GM21423 (cell line): Measurements from ENCODE around the gene CYP4F2.
"Not testable (repeated sequence)": the region's sequence is repeated elsewhere in the genome, so short reads cannot be mapped to it uniquely, and the experiment has no call there.

ENCODE experiments used
- ATAC-seq: cut with Tn5 transposase; IDR thresholded peaks from one replicate; pipeline ENCODE4 v1.9.1; 2021; ENCODE audit warnings: mild to moderate bottlenecking, moderate library complexity; ENCODE audit not compliant: unreplicated experiment

The CYP4F2 gene

DNA sequence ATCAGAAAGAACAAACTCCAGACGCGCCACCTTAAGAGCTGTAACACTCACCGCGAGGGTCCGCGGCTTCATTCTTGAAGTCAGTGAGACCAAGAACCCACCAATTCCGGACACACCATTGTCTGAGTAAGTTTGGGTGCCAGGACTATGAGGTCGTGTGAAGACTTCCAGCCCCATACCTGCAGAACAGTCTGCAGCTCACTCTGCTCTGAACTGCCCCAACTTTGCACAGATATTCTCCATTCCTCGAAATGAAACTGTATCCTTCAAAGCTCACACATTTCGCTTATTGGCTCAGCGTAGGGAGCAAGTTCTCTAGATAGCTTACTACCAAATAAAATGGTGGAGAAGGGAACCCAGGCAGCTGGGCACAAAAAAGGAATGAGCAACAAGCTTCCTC lies 2.6 kb upstream of the CYP4F2 start:
- ATAC-seq, result no peak

DNA sequence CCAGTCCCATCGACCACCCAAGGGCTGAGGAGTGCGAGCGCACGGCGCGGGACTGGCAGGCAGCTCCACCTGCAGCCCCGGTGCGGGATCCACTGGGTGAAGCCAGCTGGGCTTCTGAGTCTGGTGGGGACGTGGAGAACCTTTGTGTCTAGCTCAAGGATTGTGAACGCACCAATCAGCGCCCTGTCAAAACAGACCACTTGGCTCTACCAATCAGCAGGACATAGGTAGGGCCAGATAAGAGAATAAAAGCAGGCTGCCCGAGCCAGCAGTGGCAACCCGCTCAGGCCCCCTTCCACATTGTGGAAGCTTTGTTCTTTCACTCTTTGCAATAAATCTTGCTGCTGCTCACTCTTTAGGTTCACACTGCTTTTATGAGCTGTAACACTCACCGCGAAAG lies 2.2 kb upstream of the CYP4F2 start:
- ATAC-seq, result not testable (repeated sequence)

DNA sequence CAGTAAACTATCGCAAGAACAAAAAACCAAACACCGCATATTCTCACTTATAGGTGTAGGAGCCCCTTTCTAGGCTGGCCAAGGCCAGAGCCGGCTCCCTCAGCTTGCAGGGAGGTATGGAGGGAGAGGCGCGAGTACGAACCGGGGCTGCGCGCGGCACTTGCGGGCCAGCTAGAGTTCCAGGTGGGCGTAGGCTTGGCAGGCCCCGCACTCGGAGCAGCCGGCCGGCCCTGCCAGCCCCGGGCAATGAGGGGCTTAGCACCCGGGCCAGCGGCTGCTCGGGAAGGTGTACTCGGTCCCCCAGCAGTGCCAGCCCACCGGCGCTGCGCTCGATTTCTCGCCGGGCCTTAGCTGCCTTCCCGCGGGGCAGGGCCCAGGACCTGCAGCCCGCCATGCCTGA lies 1.7 kb upstream of the CYP4F2 start:
- ATAC-seq, result not testable (repeated sequence)

DNA sequence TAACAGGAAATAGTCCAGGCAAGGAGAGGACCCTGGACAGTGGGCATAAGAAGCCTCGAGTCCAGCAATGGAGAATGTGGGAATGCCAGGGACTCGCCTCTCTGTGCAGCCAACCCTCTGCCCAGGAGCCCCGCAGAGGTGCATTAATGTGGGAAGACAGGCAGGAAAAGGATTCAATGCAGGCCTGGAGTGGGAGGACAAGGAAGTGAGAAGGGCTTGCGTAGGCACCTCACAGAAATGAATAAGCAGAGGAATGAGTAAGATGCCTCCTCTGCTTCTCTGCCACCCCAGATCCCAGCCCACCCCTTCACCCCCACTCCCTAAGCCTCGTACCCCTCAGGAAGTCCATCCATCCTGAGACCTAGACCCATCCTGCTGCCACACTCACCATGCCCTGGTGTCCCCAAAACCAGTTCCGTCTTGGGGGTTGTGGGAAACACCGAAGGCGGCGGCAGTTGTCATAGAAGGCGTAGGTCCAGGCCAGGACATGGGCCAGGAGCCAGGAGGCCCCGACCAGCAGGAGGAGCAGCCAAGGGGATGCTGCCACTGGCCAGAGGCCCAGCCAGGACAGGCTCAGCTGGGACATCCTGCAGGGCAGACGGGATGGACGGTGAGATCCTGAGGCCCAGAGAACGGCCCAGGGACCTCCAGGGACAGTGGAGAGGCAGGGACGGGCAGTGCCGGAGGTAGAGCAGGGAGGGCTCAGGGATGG lies 692 bp downstream of the CYP4F2 start:
- no peak for ATAC-seq

DNA sequence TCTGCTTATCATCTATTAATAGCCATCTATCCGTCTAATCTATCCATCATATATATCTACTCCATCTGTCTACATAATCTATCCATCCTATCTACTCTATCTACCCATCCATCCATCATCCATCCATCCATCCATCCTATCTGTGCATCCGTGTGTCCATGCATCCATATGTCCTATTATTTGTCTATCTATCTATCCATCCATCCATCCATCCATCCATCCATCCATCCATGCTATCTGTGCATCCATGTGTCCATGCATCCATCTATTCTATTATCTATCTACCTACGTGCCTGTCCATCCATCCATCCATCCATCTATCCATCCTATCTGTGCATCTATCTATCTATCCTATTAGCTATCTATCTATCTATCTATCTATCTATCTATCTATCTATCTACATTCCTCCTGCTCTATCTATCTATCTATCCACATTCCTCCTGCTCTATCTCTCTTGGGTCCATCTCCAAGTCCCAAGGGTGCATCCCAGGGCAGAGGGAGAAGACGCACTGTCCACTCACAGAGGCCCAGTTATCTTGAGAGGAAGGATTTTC lies 1.9 kb downstream of the CYP4F2 start:
- no peak for ATAC-seq

DNA sequence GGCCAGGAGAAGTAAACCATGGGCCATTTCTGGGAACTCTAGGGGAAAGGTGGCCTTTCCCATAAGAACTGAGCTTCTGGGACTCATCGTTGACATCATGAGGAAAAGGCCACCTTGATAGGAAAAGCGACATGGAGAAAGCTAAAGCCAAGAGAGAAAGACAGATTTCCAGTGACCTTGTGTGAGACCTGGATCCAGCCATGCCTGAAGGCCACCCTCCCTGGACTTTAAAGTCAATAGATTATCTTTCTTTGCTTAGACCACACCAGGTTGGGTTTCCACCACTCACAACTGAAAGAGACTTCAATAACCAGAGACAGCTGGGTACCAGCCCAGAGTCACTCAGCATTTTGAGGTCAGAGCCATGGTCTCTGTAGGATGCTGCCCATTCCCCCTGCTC lies 3.5 kb downstream of the CYP4F2 start:
- ATAC-seq, result no peak

DNA sequence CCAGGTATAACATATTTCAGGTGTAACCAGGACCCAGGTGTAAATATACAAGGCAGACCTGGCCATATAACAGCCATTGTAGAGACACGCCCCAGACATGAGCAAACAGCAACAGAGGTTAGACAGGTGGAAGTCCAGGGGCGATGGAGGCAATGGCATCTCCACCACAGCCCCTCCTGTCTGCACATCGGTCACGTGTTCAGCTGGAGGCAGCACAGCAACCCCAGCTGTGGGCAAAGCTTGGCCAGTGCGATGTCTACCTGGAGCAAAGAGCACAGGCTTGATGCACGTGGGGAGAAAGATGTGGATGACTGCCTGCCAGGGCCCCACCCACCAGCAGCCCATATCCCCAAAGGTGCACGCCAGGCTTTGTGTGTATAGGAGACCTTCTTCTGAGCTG lies 4.4 kb downstream of the CYP4F2 start:
- no peak for ATAC-seq

DNA sequence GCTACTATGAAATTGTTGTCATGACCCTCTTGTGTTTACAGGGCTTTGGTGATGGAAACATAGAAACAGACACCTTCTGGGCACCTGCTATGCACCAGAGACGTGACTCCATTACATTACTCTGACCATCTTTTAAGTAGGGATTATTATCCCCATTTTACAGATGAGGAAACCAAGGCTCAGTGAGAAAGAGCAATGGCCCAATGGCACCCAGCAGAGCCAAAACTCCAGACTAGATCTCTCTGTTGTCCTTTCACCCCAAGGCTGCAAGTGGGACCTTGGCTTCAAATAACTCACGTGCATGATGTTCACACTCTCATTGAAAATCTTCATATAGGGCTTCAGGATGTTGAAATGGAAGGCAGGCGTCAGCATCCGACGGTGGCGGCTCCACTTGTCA lies 5.9 kb downstream of the CYP4F2 start:
- ATAC-seq, result no peak

DNA sequence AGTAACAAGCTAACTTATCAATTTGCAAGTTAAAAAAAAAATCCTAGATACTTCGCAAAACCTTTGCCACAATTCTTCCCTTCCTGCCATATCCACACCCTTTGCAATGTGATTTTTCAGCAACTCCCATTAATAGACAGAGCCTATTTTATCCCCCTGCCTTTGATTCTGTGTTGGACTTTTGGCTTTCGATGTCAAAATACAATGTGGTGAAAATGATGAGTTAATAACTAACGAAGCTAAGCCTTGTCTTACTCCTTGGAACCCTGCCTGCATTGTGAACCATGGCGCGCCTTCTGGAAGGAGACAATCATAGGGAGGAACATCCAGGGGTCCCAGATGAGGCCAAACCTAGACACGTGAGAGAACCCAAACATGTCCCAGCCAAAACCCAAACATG lies 6.4 kb downstream of the CYP4F2 start:
- no peak for ATAC-seq

DNA sequence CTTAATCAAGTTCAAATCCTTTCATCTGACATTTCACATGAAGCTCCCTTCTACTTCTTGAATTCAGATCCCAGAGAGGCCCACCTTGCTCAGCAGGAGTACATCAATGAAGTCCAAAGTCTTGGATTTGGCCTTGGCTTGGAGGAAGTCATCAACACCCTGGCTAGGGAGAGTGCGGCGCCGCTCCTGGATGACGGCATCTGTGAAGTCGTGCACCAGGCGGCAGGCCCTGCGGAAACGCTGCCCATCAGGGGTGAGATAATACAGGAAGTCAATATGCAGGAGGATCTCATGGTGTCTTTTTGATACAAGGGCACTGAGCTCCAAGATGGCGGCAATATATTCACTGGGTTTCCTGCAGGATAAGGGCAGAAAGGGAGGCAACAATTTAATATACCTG lies 8.5 kb downstream of the CYP4F2 start:
- not testable (repeated sequence) for ATAC-seq

DNA sequence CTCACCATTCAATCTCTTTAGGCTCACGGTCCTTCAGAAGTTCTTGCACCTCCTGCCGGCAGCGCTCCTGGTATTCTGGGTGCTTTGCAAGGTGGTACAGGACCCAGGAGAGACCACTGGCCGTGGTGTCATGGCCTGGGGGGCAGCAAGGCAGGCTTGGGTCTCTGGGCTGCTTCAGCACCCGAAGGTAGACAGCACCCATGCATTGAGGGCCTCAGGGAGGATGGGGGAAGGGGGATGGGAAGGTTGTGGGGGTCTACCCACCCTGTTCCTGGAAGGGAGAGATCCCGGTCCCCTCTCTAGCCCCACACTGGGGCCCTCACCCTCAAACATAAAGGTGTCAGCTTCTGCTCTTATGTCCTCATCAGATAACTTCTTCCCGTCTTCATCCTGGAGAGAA lies 12.0 kb downstream of the CYP4F2 start:
- ATAC-seq, result no peak

DNA sequence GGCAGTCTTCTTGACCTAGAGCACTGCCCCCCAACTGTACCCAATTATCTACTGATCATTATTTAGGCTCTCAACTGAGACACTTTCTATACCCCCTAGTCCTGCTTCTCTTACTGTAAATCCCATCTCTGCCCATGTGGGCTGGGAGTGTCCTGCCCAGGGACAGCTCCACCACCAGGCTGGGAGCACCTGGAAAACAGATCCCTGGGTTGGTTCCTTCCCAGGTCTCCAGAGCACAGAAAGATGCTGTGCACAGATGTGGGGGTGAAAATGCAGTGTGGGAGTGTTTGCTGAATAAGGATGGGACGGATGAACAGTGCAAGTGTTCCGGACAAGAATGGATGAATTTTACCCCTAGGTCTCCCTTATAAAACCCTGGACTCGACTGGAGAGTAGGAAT lies 12.7 kb downstream of the CYP4F2 start:
- ATAC-seq, result no peak

DNA sequence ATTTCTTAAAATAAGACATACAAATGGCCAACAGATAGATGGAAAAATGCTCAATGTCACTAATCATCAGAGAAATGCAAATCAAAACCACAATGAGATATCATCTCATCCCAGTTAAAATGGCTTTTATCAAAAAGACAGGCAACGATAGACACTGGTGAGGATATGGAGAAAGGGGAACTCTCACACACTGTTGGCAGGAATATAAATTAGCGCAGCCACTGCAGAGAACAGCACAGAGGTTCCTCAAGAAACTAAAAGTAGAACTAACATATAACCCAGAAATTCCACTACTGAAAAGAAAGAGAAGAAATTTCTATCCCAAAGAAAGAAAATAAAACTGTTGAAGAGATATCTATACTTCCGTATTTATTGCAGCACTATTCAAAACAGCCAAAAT lies 14.5 kb downstream of the CYP4F2 start:
- not testable (repeated sequence) for ATAC-seq

DNA sequence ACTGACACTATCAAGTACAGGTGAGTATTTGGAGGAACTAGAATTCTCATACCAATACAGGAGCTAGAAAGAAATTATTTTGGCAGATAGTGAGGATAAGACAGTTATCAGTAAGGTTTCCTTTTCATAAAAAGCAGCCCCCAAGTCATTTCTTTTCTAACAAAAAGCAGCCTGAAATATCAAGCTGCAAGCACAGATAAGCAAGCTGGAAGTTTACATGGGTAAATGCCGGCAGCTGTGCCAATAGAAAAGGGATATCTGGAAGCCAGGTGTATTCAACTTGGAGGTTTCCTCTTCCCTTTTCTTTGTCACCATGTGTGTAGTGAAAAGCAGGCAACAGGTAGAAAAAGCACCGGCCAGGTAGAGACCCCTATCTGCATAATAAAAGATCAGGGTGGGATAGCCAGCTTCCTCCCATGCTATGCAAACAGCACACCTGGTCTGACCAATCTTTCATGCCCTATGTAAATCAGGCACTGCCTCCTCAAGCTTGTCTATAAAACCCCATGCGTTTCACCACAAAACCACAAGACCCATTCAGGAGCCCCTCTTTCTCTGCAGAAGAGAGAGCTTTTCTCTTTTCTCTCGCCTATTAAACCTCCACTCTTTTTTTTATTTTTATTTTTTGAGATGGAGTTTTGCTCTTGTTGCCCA lies 22.9 kb downstream of the CYP4F2 start:
- no peak for ATAC-seq

DNA sequence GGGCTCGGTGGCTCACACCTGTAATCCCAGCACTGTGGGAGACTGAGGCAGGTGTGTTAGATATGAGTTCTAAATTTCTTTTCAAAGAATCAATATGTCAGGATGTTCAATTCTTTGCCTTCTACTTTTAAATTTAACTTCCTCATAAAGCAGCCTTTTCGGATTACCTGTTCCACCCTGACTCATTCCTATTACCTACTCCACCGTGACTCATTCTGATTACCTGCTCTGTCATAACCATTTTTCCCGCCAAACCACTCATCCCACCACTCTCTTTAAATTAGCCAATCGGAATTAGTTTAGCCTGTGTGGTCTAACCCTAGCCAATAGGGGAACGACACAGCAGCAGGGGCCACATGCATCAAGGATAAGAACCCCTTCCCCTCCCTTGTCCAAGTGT lies 24.1 kb downstream of the CYP4F2 start:
- ATAC-seq, result not testable (repeated sequence)

DNA sequence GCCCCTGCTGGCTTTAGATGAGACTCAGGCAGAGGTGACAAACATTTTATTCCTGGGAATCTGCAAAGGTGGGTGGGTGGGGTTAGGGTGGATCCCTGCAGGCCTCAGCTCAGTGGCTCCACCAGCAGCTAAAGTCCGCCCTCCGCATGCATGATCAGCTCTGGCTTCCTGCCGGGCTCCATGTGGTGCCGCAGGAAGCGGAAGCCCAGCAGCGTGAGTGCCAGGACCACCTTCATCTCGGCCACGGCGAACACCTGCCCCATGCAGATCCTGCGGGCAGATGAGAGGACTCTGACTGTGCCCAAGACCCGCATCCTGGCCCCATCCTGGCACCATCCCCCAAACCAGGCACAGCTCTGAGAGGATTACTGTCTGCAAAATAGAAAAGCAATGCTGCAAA lies 26.3 kb downstream of the CYP4F2 start:
- no peak for ATAC-seq

DNA sequence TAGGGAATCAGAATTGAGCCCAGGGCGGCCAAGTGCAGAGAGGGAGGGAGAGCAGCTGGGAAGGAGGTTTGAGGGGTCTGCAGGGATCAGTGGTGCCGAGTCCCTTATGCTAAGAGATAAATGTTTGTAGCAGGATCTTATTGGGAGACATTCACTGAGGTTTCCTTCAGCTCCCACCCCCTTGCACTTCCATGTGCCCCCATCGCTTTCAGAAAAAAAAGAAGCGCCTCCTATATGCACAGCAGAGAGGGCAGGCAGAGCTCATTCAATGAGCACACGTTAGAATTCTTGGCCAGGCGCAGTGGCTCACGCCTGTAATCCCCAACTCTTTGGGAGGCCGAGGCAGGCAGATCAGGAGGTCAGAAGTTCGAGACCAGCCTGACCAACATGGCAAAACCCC lies 28.0 kb downstream of the CYP4F2 start:
- no peak for ATAC-seq

DNA sequence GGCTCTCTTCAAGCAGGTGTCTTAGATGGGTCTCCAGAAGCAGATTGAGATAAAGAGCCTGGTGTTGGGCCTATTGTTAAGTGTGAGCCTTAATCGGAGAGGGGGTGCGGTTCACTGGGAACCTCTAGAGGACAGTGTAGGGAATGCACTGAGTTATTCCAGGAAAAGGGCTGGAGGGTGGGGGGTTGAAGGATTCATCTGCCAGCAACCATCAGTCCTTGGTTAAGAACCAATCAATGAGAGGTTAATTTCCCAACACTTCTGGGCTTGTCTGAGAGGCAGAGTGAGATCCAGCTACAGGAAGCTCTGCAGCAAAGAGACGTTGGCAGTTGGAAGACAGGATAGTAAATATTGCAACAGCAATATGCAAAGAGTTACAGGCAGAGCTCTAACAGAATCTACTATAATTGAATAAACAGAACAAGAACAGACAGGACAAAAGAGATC lies 28.7 kb downstream of the CYP4F2 start:
- no peak for ATAC-seq

DNA sequence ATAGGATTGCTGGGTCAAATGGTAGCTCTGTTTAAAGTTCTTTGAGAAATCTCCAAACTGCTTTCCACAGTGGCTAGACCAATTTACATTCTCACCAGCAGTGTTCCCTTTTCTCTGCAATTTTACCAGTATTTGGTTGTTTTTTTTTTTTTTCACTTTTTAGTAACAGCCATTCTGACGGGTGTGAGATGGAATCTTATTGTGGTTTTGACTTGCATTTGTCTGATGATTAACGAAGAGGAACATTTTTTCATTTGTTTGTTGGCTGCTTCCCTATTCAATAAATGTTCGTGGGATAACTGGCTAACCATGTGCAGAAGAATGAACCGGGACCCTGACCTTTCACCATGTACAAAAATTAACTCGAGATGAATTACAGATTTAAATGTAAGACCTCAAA lies 31.2 kb downstream of the CYP4F2 start:
- ATAC-seq, result no peak

DNA sequence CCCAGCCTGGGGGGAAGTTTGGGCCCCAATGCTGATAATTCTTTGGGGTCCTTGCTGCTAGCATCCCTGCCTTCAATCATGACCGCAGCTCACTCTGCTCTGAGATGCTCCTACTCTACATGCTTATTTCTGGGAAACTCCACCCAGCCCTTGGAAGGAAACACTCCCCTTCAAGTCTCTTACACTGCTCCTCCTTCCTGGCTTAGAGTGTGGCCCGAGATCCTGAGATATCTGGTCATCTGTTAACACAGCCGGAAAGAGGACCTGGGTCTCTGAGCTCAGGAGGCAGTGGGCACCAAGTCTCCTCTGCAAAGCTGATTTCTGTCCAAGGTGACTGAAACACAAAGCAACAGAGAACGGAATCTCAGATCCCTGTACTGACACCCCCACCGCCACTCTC lies 33.0 kb downstream of the CYP4F2 start:
- no peak for ATAC-seq

DNA sequence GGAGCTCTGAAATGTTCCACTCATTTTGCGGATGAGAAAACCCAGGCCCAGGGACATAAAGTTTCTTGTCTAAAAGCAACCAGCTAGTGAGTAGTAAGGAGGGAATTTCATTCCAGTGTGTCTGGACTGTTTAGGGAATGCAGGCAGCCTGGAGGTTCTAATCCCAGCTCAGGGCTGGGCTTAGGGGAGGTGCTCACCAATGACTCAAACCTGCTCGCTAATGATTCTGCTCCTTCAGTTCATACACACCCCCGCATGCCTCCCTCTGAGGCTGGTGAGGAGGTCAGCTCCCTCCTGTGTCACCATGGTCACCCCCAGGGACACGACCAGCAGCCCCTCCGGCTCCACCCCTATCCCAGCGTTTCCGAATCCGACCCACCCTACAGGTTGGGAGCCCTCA lies 34.6 kb downstream of the CYP4F2 start:
- ATAC-seq, result no peak

DNA sequence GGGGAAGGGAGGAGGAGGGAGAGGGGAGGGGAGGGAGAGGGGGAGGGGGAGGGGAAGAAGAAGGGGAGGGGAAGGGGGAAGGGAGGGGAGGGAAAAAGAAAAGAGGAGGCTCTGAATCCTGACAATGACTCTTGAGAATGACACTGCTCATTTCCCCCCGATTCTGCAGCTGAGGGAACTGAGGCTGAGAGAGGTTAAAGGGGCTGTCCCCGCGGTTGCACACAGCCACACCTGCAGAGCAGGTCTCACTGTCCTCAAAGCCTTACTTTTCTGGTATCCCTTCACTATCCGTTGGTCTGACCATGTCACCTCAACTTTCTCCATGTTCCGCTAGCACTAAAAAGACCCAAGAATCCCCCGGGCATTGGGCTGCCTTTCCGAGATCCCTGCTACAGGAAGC lies 35.4 kb downstream of the CYP4F2 start:
- ATAC-seq, result no peak
